Measurements from ENCODE around the gene MAGI2. TPM values are rescaled to one million over a fixed set of nuclear protein-coding genes. Genes with fewer than 3 reads are reported as not detected.

MAGI2 gene
- total RNA-seq, 1 donor from 2014 or later = 2.5 TPM

DNA sequence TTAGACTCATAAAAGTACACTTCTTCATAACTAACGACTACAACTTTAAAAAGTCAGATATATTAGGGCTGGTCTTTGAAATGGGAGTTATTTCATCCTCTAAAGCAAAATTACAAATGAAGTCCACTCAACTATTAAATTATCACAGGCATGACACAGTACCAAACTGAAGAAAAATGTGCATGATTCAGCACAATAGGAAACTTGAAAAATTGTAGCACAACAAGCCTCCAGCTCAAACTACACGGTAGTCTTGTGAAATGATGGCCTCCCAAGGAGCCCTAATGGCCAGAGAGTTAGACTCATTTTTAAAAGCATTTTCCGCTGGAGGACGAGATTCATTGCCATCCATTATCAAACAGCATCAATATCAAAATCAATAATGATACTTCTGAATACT is 76.4 kb downstream of the MAGI2 start:
- no peaks in the 10 kb centered on the region for H3K27me3 ChIP-seq (ENCODE audit: control insufficient read depth, insufficient read depth, low read length)
- no peak for DNase-seq (ENCODE audit: low read depth)
- TF ChIP-seq, protein P1, sequence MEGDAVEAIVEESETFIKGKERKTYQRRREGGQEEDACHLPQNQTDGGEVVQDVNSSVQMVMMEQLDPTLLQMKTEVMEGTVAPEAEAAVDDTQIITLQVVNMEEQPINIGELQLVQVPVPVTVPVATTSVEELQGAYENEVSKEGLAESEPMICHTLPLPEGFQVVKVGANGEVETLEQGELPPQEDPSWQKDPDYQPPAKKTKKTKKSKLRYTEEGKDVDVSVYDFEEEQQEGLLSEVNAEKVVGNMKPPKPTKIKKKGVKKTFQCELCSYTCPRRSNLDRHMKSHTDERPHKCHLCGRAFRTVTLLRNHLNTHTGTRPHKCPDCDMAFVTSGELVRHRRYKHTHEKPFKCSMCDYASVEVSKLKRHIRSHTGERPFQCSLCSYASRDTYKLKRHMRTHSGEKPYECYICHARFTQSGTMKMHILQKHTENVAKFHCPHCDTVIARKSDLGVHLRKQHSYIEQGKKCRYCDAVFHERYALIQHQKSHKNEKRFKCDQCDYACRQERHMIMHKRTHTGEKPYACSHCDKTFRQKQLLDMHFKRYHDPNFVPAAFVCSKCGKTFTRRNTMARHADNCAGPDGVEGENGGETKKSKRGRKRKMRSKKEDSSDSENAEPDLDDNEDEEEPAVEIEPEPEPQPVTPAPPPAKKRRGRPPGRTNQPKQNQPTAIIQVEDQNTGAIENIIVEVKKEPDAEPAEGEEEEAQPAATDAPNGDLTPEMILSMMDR (IDR thresholded peaks at IDR 0.05; ENCODE audit: insufficient read depth, low read length, poor library complexity, severe bottlenecking) = no peak

DNA sequence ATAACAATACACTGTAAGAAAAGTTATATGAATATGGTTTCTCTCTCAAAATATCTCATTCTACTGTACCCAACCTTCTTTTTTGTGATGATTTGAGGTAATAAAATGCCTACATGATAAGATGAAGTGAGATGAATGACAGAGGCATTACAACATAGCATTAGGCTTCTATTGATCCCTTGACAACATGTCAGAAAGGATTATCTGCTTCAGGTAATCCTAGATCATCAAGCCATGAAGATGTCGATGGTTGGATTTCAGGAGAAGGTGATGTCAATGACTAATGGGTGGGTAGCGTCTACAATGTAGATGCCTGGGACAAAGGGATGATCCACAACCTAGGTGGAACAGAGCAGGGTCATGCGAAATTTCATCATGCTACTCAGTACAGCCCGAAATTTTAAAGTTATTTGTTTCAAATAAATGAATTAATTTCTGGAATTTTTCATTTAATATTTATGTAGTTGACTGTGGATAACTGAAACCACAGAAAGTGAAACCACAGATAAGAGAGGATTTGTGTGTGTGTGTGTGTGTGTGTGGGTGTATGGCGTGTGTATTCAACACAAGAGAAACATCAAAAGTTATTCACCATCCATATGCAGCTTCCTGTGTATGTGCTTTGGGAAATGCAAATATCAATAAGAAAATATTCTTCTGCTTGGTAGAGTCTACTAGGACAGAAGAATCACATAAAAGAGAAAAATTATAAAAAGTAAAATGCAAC is 77.0 kb downstream of the MAGI2 start:
- Histone ChIP-seq H3K27me3 (ENCODE audit: control insufficient read depth, insufficient read depth, low read length) (no peaks in the 10 kb centered on the region), H3K36me3 (ENCODE audit: control insufficient read depth, insufficient read depth, low read length) (no peaks in the 10 kb centered on the region), H3K4me3 (ENCODE audit: low read depth, low read length) (no peak overlapping the region)
- DNase-seq (ENCODE audit: low read depth) = no peak
- TF ChIP-seq, protein P1 (IDR thresholded peaks at IDR 0.05; ENCODE audit: insufficient read depth, low read length, poor library complexity, severe bottlenecking) = no peak

More for the DNA sequence above, 76.4 kb downstream of the MAGI2 start:
- Histone ChIP-seq H3K4me3 (ENCODE audit: low read depth, low read length) (no peak overlapping the region), H3K36me3 (ENCODE audit: control insufficient read depth, insufficient read depth, low read length) (no peaks in the 10 kb centered on the region)

DNA sequence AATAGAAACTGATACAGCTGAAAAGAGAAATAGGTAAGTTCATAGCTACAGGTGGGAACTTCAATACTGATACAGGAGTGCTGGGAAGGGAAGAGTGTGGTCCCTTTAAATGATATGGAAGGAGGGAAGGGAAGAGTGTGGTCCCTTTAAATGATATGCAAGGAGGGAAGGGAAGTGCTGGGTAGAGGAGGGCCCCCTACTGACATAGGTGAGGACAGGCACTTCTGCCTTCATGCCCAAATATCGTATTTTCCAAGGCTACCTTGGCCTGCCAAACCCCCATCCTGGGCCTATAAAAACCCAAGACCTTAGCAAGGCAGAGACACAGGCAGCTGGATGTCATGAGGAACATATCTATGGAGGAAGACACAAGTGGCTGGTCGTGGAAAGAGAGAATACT is 92.3 kb downstream of the MAGI2 start:
- TF ChIP-seq, protein P1 (IDR thresholded peaks at IDR 0.05; ENCODE audit: insufficient read depth, low read length, poor library complexity, severe bottlenecking) = no peak
- DNase-seq (ENCODE audit: low read depth) = no peak
- Histone ChIP-seq H3K36me3 (ENCODE audit: control insufficient read depth, insufficient read depth, low read length) (no peaks in the 10 kb centered on the region), H3K4me3 (ENCODE audit: low read depth, low read length) (no peak overlapping the region), H3K27me3 (ENCODE audit: control insufficient read depth, insufficient read depth, low read length) (no peaks in the 10 kb centered on the region)

DNA sequence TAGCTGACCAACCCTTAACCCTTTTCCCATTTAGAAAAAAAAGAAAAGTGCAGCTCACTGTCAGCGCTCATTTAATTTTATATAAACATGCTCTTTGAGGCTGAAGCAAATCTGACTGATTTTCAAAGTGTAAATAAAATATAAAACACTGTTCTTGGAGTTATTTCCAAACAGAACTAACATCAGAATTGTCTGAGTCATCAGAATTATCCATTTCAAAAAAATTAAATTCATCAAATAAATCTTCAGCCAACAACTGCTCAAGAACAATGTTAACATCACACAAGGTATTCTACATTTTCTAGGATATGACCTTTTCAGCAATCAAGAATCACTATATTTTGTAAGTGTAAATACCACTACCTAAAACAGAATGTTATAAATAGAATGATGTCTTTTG is 93.6 kb downstream of the MAGI2 start:
- Histone ChIP-seq H3K27me3 (ENCODE audit: control insufficient read depth, insufficient read depth, low read length) (no peaks in the 10 kb centered on the region), H3K36me3 (ENCODE audit: control insufficient read depth, insufficient read depth, low read length) (no peaks in the 10 kb centered on the region), H3K4me3 (ENCODE audit: low read depth, low read length) (no peak overlapping the region)
- DNase-seq (ENCODE audit: low read depth) = no peak
- TF ChIP-seq, protein P1 (IDR thresholded peaks at IDR 0.05; ENCODE audit: insufficient read depth, low read length, poor library complexity, severe bottlenecking) = no peak

DNA sequence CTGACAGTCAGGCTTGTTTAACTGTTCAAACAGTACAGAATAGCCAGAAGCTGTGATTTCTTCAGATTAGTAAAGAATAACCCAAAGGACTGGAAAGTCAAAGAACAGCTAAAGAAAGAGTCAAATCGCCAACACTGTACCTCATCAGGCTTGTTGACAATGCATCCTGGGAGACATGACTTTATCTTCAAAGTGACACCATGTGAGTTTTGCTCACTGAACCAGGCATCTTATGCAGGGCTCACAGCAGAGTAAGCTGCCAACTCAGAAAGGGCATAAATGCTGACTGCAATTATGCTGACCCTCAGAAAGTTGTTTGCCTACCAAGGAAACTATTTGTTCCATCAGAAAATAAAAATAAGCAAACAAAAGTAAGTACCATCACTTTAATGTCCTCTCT is 96.4 kb downstream of the MAGI2 start:
- H3K27me3 ChIP-seq (ENCODE audit: control insufficient read depth, insufficient read depth, low read length) = no peaks in the 10 kb centered on the region
- H3K4me3 ChIP-seq (ENCODE audit: low read depth, low read length) = no peak overlapping the region
- H3K36me3 ChIP-seq (ENCODE audit: control insufficient read depth, insufficient read depth, low read length) = no peaks in the 10 kb centered on the region
- no peak for DNase-seq (ENCODE audit: low read depth)
- TF ChIP-seq, protein P1 (IDR thresholded peaks at IDR 0.05; ENCODE audit: insufficient read depth, low read length, poor library complexity, severe bottlenecking) = no peak

Data from kidney epithelial cell (primary cell).